WTC11 (cell line): ENCODE data around the gene TOM1L2. TPM values are rescaled to one million over a fixed set of nuclear protein-coding genes. Genes with fewer than 3 reads are reported as not detected.

ENCODE experiments used
- ATAC-seq: fragments of 200-7000 bp; cut with Tn5 transposase; 2 replicates; pipeline ENCODE4 v1.10.0; 2021; ENCODE audit warnings: mild to moderate bottlenecking, moderate library complexity
- CTCF ChIA-PET: fragments of 300-600 bp; sonication (Branson Sonifier 250); formaldehyde crosslinking; loops from one replicate; lab custom pipeline; 2021; ENCODE audit warnings: antibody characterized with exemption; lab: Charles Lee
- POLR2A ChIA-PET: fragments of 350-600 bp; sonication (Branson Sonifier 250); formaldehyde crosslinking; loops from one replicate; lab custom pipeline; 2021; ENCODE audit warnings: antibody characterized with exemption; lab: Charles Lee
- DNase-seq: peaks from one replicate; pipeline ENCODE4 v3.0.0; 2021; ENCODE audit warnings: low spot score
- H3K27ac Mint-ChIP-seq: 2 replicates; pipeline ENCODE4 v1.8.0; 2021; ENCODE audit warnings: mixed read lengths
- H3K27me3 Mint-ChIP-seq: 2 replicates; pipeline ENCODE4 v1.8.0; 2021; ENCODE audit warnings: low read depth, mild to moderate bottlenecking, moderate library complexity, mixed read lengths
- H3K36me3 Mint-ChIP-seq: 2 replicates; pipeline ENCODE4 v1.8.0; 2021; ENCODE audit warnings: mixed read lengths
- H3K4me1 Mint-ChIP-seq: 2 replicates; pipeline ENCODE4 v1.8.0; 2022; ENCODE audit warnings: mixed read lengths
- H3K4me3 Mint-ChIP-seq: 2 replicates; pipeline ENCODE4 v1.8.0; 2021; ENCODE audit warnings: mild to moderate bottlenecking, moderate library complexity, mixed read lengths
- H3K9me3 Mint-ChIP-seq: 2 replicates; pipeline ENCODE4 v1.8.0; 2021; ENCODE audit warnings: mixed read lengths
- ATF2 ChIP-seq: sonication (generic); formaldehyde crosslinking; IDR thresholded peaks from 2 replicates; pipeline ENCODE4 v1.8.1; 2022; ENCODE audit warnings: low read depth, missing genetic modification reagents, borderline replicate concordance
- CBFB ChIP-seq: sonication (generic); formaldehyde crosslinking; IDR thresholded peaks from 2 replicates; pipeline ENCODE4 v1.8.1; 2022; ENCODE audit warnings: mild to moderate bottlenecking, low read depth, missing genetic modification reagents
- CREB1 ChIP-seq: sonication (generic); formaldehyde crosslinking; IDR thresholded peaks from 2 replicates; pipeline ENCODE4 v1.8.0; 2023; ENCODE audit warnings: mild to moderate bottlenecking, missing genetic modification reagents
- IRF1 ChIP-seq: sonication (generic); formaldehyde crosslinking; IDR thresholded peaks from 2 replicates; pipeline ENCODE4 v1.8.0; 2023; ENCODE audit warnings: missing genetic modification reagents
- NFATC4 ChIP-seq: fragments of 250-450 bp; sonication (Bioruptor Pico); IDR thresholded peaks from 2 replicates; pipeline ENCODE4 v1.9.0; 2021; ENCODE audit warnings: mild to moderate bottlenecking
- ZBTB21 ChIP-seq: sonication (generic); formaldehyde crosslinking; IDR thresholded peaks from 2 replicates; pipeline ENCODE4 v1.8.1; 2023; ENCODE audit warnings: mild to moderate bottlenecking, missing genetic modification reagents, borderline replicate concordance
- ZMAT4 ChIP-seq: fragments of 250-450 bp; sonication (Bioruptor Pico); IDR thresholded peaks from 2 replicates; pipeline ENCODE4 v1.9.0; 2021; ENCODE audit warnings: mild to moderate bottlenecking
- ZNF671 ChIP-seq: fragments of 250-450 bp; sonication (Bioruptor Pico); IDR thresholded peaks from 2 replicates; pipeline ENCODE4 v1.8.0; 2021; ENCODE audit warnings: mild to moderate bottlenecking
- total RNA-seq: library from RNA; stranded (reverse); gene quantifications from 3 replicates; pipeline ENCODE4 v1.2.3, GENCODE V29; 2021
- TF ChIP-seq, protein P1 (sequence below): sonication (generic); formaldehyde crosslinking; IDR thresholded peaks from 2 replicates; pipeline ENCODE4 v1.8.1; 2022; ENCODE audit warnings: mild to moderate bottlenecking, moderate library complexity, missing genetic modification reagents
- TF ChIP-seq, protein P2 (sequence below): sonication (generic); formaldehyde crosslinking; IDR thresholded peaks from 2 replicates; pipeline ENCODE4 v1.8.0; 2023; ENCODE audit warnings: mild to moderate bottlenecking, missing genetic modification reagents
- TF ChIP-seq, protein P3 (sequence below): sonication (generic); formaldehyde crosslinking; IDR thresholded peaks from 2 replicates; pipeline ENCODE4 v1.8.0; 2022; ENCODE audit warnings: missing genetic modification reagents
- TF ChIP-seq, protein P4 (sequence below): sonication (generic); formaldehyde crosslinking; IDR thresholded peaks from 2 replicates; pipeline ENCODE4 v1.8.0; 2022; ENCODE audit warnings: mild to moderate bottlenecking, missing genetic modification reagents
- TF ChIP-seq, protein P5 (sequence below): fragments of 250-450 bp; sonication (Bioruptor Pico); conservative IDR thresholded peaks from 2 replicates; pipeline ENCODE4 v1.9.0; 2021; ENCODE audit warnings: mild to moderate bottlenecking

TOM1L2 gene
- total RNA-seq, 1 experiment from 2014 or later, result 6.4 TPM

- no peak for ATAC-seq
- peak overlapping the region; percentile 94 for H3K27ac Mint-ChIP-seq
- TF ChIP-seq, protein P1, sequence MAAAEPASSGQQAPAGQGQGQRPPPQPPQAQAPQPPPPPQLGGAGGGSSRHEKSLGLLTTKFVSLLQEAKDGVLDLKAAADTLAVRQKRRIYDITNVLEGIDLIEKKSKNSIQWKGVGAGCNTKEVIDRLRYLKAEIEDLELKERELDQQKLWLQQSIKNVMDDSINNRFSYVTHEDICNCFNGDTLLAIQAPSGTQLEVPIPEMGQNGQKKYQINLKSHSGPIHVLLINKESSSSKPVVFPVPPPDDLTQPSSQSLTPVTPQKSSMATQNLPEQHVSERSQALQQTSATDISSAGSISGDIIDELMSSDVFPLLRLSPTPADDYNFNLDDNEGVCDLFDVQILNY (CRISPR knock-in tag), result no peak
- TF ChIP-seq, protein P2, sequence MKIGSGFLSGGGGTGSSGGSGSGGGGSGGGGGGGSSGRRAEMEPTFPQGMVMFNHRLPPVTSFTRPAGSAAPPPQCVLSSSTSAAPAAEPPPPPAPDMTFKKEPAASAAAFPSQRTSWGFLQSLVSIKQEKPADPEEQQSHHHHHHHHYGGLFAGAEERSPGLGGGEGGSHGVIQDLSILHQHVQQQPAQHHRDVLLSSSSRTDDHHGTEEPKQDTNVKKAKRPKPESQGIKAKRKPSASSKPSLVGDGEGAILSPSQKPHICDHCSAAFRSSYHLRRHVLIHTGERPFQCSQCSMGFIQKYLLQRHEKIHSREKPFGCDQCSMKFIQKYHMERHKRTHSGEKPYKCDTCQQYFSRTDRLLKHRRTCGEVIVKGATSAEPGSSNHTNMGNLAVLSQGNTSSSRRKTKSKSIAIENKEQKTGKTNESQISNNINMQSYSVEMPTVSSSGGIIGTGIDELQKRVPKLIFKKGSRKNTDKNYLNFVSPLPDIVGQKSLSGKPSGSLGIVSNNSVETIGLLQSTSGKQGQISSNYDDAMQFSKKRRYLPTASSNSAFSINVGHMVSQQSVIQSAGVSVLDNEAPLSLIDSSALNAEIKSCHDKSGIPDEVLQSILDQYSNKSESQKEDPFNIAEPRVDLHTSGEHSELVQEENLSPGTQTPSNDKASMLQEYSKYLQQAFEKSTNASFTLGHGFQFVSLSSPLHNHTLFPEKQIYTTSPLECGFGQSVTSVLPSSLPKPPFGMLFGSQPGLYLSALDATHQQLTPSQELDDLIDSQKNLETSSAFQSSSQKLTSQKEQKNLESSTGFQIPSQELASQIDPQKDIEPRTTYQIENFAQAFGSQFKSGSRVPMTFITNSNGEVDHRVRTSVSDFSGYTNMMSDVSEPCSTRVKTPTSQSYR (CRISPR knock-in tag), result 0 out of 2 replicates have a peak, but pooled peaks have one; percentile 24
- TF ChIP-seq, all 79 proteins: peak for 1
- Mint-ChIP-seq H3K27me3 (peaks cover 16% of the 10 kb centered on the region), H3K36me3 (peaks cover 18% of the 10 kb centered on the region), H3K4me3 (peak overlapping the region; percentile 45), H3K4me1 (peaks cover 22% of the 10 kb centered on the region), H3K9me3 (no peaks in the 10 kb centered on the region)
- ChIA-PET CTCF (interaction anchor here (0.5 to 4.7 kb wide), 41 partner anchors 9 to 209 kb away, joined by 3 to 60 read pairs (median 6); partner anchors contain the start of genes DRC3, SREBF1 and TOM1L2), POLR2A (interaction anchor here (0.6 to 3.6 kb wide), 8 partner anchors 12 to 514 kb away, joined by 3 to 34 read pairs (median 5); partner anchors contain the start of gene SREBF1)
- DNase-seq, result peak; percentile 58
These were observed 160.6 kb downstream of the TOM1L2 start for GRCh38 chr17:17811381-17812210.

DNA sequence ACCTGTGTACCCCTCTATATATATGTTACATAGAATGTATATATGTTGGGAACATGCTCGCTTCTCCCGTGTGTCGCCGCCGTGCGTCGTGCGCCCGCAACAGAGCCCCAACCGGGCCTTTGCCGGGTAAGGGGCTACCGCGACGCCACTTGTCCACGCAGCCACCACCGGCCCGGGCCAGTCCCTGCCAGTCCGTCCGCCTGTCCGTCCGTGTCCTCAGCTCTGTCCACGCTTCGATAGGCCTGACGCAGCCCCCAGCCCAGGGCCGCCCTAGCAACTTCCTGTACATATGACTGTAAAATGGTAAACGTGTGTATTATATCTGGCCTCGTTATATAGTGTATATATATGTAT lies 161.3 kb downstream of the TOM1L2 start:
- Mint-ChIP-seq H3K36me3 (peaks cover 13% of the 10 kb centered on the region), H3K4me3 (peak overlapping the region; percentile 66), H3K9me3 (no peaks in the 10 kb centered on the region), H3K4me1 (peaks cover 22% of the 10 kb centered on the region), H3K27ac (no peak overlapping the region), H3K27me3 (peaks cover 16% of the 10 kb centered on the region)
- TF ChIP-seq NFATC4 (CRISPR knock-in tag) (0 out of 2 replicates have a peak, but pooled peaks have one; percentile 42), ATF2 (CRISPR knock-in tag) (no peak)
- ChIA-PET CTCF (interaction anchor here (0.6 to 4.7 kb wide), 25 partner anchors 10 to 131 kb away, joined by 3 to 60 read pairs (median 11); partner anchors contain the start of gene SREBF1), POLR2A (interaction anchor here (0.7 to 3.6 kb wide), 3 partner anchors 13 to 514 kb away, joined by 5 to 34 read pairs (median 5); partner anchors contain the start of gene SREBF1)
- no peak for ATAC-seq
- DNase-seq, result no peak

- ChIA-PET POLR2A (interaction anchor here (0.7 to 3.6 kb wide), 6 partner anchors 13 to 515 kb away, joined by 3 to 34 read pairs (median 8); partner anchors contain the start of gene SREBF1), CTCF (interaction anchor here (0.7 to 4.7 kb wide), 22 partner anchors 8 to 196 kb away, joined by 3 to 47 read pairs (median 5); partner anchors contain the start of gene SREBF1)
- Mint-ChIP-seq H3K9me3 (no peaks in the 10 kb centered on the region), H3K27me3 (peaks cover 16% of the 10 kb centered on the region), H3K36me3 (peaks cover 10% of the 10 kb centered on the region; the same call in 1 of the 2 replicates), H3K4me3 (peak overlapping the region; percentile 66), H3K27ac (no peak overlapping the region), H3K4me1 (peaks cover 22% of the 10 kb centered on the region)
- DNase-seq, result peak; percentile 60
- peak; percentile 62 for ATAC-seq
- TF ChIP-seq ZBTB21 (CRISPR knock-in tag) (no peak), ZMAT4 (CRISPR knock-in tag) (no peak), CBFB (CRISPR knock-in tag) (no peak), ZNF671 (no peak), CREB1 (no peak), IRF1 (CRISPR knock-in tag) (no peak)
- TF ChIP-seq, protein P3, sequence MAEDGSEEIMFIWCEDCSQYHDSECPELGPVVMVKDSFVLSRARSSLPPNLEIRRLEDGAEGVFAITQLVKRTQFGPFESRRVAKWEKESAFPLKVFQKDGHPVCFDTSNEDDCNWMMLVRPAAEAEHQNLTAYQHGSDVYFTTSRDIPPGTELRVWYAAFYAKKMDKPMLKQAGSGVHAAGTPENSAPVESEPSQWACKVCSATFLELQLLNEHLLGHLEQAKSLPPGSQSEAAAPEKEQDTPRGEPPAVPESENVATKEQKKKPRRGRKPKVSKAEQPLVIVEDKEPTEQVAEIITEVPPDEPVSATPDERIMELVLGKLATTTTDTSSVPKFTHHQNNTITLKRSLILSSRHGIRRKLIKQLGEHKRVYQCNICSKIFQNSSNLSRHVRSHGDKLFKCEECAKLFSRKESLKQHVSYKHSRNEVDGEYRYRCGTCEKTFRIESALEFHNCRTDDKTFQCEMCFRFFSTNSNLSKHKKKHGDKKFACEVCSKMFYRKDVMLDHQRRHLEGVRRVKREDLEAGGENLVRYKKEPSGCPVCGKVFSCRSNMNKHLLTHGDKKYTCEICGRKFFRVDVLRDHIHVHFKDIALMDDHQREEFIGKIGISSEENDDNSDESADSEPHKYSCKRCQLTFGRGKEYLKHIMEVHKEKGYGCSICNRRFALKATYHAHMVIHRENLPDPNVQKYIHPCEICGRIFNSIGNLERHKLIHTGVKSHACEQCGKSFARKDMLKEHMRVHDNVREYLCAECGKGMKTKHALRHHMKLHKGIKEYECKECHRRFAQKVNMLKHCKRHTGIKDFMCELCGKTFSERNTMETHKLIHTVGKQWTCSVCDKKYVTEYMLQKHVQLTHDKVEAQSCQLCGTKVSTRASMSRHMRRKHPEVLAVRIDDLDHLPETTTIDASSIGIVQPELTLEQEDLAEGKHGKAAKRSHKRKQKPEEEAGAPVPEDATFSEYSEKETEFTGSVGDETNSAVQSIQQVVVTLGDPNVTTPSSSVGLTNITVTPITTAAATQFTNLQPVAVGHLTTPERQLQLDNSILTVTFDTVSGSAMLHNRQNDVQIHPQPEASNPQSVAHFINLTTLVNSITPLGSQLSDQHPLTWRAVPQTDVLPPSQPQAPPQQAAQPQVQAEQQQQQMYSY (CRISPR knock-in tag), result peak; percentile 100
- TF ChIP-seq, protein P4, sequence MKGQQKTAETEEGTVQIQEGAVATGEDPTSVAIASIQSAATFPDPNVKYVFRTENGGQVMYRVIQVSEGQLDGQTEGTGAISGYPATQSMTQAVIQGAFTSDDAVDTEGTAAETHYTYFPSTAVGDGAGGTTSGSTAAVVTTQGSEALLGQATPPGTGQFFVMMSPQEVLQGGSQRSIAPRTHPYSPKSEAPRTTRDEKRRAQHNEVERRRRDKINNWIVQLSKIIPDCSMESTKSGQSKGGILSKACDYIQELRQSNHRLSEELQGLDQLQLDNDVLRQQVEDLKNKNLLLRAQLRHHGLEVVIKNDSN (CRISPR knock-in tag), result no peak
- TF ChIP-seq, protein P5, sequence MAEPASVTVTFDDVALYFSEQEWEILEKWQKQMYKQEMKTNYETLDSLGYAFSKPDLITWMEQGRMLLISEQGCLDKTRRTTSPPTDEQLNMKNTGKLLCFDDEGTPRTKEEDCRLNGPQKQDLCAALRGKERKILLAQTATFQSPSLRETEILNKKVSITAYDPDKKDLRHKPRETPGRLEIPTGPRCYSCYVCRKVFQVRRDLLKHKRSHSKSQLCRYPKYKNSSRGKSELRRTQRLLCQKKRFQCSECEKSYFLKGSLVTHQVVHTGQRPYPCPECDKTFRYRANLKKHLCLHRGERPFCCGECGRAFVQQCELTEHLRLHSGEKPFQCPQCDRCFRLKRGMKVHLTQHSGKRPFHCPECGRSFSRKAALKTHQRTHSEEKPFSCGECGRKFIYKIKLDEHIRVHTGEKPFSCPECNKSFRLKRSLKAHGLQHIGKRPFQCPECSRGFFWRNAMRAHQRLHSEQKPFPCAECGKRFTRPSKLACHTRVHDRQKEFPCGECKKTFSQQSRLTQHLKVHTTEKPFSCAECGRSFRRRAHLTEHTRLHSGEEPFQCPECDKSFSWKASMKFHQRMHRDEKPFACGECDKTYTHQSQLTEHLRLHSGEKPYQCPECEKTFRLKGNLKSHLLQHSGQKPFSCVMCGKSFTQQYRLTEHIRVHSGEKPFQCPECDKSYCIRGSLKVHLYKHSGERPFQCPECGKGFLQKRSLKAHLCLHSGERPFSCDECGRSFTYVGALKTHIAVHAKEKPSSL (CRISPR knock-in tag), result 0 out of 2 replicates have a peak, but pooled peaks have one; percentile 46
These were observed 161.9 kb downstream of the TOM1L2 start for GRCh38 chr17:17810084-17810894.
